SK-N-SH treated with all-trans-retinoic acid at 6 μM for 48 hours (cell line): Measurements from ENCODE around the gene AIRE.

Source experiments
- ATAC-seq: fragments of 200-7000 bp; cut with Tn5 transposase; 3 replicates; pipeline ENCODE4 v1.9.1; 2020; ENCODE audit warnings: mild to moderate bottlenecking, moderate library complexity
- ARNTL ChIP-seq: fragments of 450-650 bp; formaldehyde crosslinking; IDR thresholded peaks from 2 replicates; pipeline ENCODE4 v1.5.0; 2020; ENCODE audit warnings: low read depth, mild to moderate bottlenecking, moderate library complexity, borderline replicate concordance
- BACH2 ChIP-seq: fragments of 250-450 bp; sonication (Bioruptor Pico); IDR thresholded peaks from 2 replicates; pipeline ENCODE4 v1.9.0; 2021; ENCODE audit warnings: mild to moderate bottlenecking, borderline replicate concordance
- CSDC2 ChIP-seq: fragments of 250-450 bp; sonication (Bioruptor Pico); IDR thresholded peaks from 2 replicates; pipeline ENCODE4 v1.5.0; 2020; ENCODE audit warnings: mild to moderate bottlenecking, moderate library complexity
- CSRNP3 ChIP-seq: fragments of 250-450 bp; sonication (Bioruptor Pico); IDR thresholded peaks from 2 replicates; pipeline ENCODE4 v1.5.1; 2021; ENCODE audit warnings: mild to moderate bottlenecking, moderate library complexity
- ESRRG ChIP-seq: fragments of 250-450 bp; sonication (Bioruptor Pico); IDR thresholded peaks from 2 replicates; pipeline ENCODE4 v1.6.1; 2021; ENCODE audit warnings: mild to moderate bottlenecking
- GLIS3 ChIP-seq: fragments of 250-450 bp; sonication (Bioruptor Pico); IDR thresholded peaks from 2 replicates; pipeline ENCODE4 v1.5.0; 2020; ENCODE audit warnings: mild to moderate bottlenecking, moderate library complexity
- ISL1 ChIP-seq: fragments of 250-450 bp; sonication (Bioruptor Pico); IDR thresholded peaks from 2 replicates; pipeline ENCODE4 v2.1.2; 2022; ENCODE audit warnings: mild to moderate bottlenecking, moderate library complexity
- OSR1 ChIP-seq: fragments of 250-450 bp; sonication (Bioruptor Pico); IDR thresholded peaks from 2 replicates; pipeline ENCODE4 v1.8.0; 2022; ENCODE audit warnings: moderate library complexity, mild to moderate bottlenecking, inconsistent platforms
- PPARA ChIP-seq: fragments of 250-450 bp; sonication (Bioruptor Pico); IDR thresholded peaks from 2 replicates; pipeline ENCODE4 v1.5.0; 2020; ENCODE audit warnings: mild to moderate bottlenecking, borderline replicate concordance
- RARB ChIP-seq: fragments of 250-450 bp; sonication (Bioruptor Pico); IDR thresholded peaks from 2 replicates; pipeline ENCODE4 v1.8.0; 2021; ENCODE audit warnings: mild to moderate bottlenecking, moderate library complexity
- SNAI2 ChIP-seq: fragments of 250-450 bp; sonication (Bioruptor Pico); IDR thresholded peaks from 2 replicates; pipeline ENCODE4 v1.5.0; 2020; ENCODE audit warnings: mild to moderate bottlenecking, moderate library complexity
- TOX ChIP-seq: fragments of 250-450 bp; sonication (Bioruptor Pico); IDR thresholded peaks from 2 replicates; pipeline ENCODE4 v1.8.0; 2021; ENCODE audit warnings: mild to moderate bottlenecking, moderate library complexity, borderline replicate concordance
- TSHZ2 ChIP-seq: fragments of 250-450 bp; sonication (Bioruptor Pico); IDR thresholded peaks from 2 replicates; pipeline ENCODE4 v1.5.0; 2020; ENCODE audit warnings: mild to moderate bottlenecking, moderate library complexity
- ZC3H10 ChIP-seq: fragments of 250-450 bp; sonication (Bioruptor Pico); IDR thresholded peaks from 2 replicates; pipeline ENCODE4 v1.5.1; 2021; ENCODE audit warnings: mild to moderate bottlenecking, moderate library complexity
- ZFP3 ChIP-seq: fragments of 250-450 bp; sonication (Bioruptor Pico); IDR thresholded peaks from 2 replicates; pipeline ENCODE4 v1.5.0; 2020; ENCODE audit warnings: mild to moderate bottlenecking, moderate library complexity
- ZFP30 ChIP-seq: fragments of 450-650 bp; formaldehyde crosslinking; IDR thresholded peaks from 2 replicates; pipeline ENCODE4 v1.5.0; 2022; ENCODE audit warnings: mild to moderate bottlenecking, moderate library complexity
- ZNF565 ChIP-seq: fragments of 450-650 bp; formaldehyde crosslinking; conservative IDR thresholded peaks from 2 replicates; pipeline ENCODE4 v1.5.0; 2020; ENCODE audit warnings: low read depth, mild to moderate bottlenecking, moderate library complexity
- ZNF70 ChIP-seq: fragments of 450-650 bp; formaldehyde crosslinking; IDR thresholded peaks from 2 replicates; pipeline ENCODE4 v1.5.0; 2020; ENCODE audit warnings: mild to moderate bottlenecking, moderate library complexity
- ZNF8 ChIP-seq: fragments of 450-650 bp; formaldehyde crosslinking; IDR thresholded peaks from 2 replicates; pipeline ENCODE4 v1.5.0; 2020; ENCODE audit warnings: mild to moderate bottlenecking, moderate library complexity
- TF ChIP-seq, protein P1 (sequence below): fragments of 250-450 bp; sonication (Bioruptor Pico); IDR thresholded peaks from 2 replicates; pipeline ENCODE4 v1.8.0; 2020; ENCODE audit warnings: mild to moderate bottlenecking, moderate library complexity, borderline replicate concordance
- TF ChIP-seq, protein P2 (sequence below): fragments of 250-450 bp; sonication (Bioruptor Pico); IDR thresholded peaks from 2 replicates; pipeline ENCODE4 v1.8.0; 2021; ENCODE audit warnings: low read depth, mild to moderate bottlenecking, moderate library complexity, borderline replicate concordance
- TF ChIP-seq, protein P3 (sequence below): fragments of 250-450 bp; sonication (Bioruptor Pico); IDR thresholded peaks from 2 replicates; pipeline ENCODE4 v1.5.1; 2020; ENCODE audit warnings: low read depth, mild to moderate bottlenecking, moderate library complexity

The AIRE gene

DNA sequence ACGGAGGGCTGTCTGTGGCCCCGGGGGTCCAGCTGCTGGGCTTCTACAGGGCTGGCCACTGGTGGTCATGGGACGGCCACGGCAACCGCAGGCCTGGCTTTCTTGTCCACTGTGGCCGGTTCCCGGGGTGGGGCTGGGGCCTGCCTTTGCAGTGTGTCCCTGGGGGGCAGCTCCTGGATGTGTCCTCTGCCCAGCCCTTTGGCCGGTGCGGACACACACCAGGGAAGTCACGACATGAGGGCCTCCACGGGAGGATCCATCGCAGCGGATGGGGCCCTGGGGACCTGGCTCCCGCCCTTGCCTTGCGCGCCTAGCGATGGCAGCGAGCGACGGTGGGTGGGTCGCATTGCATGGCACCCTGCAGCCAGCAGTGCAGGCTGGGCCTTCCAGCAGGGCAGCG lies 32.2 kb downstream of the AIRE start:
- ATAC-seq, result no peak
- TF ChIP-seq CSDC2 (CRISPR knock-in tag) (no peak), ZFP3 (CRISPR knock-in tag) (no peak), ZC3H10 (no peak), ZNF70 (no peak), ARNTL (CRISPR knock-in tag) (no peak), CSRNP3 (CRISPR knock-in tag) (no peak), ZFP30 (CRISPR knock-in tag) (no peak), PPARA (CRISPR knock-in tag) (no peak), TSHZ2 (CRISPR knock-in tag) (no peak), RARB (CRISPR knock-in tag) (no peak), ZNF8 (CRISPR knock-in tag) (no peak), BACH2 (no peak), GLIS3 (CRISPR knock-in tag) (no peak), ISL1 (CRISPR knock-in tag) (no peak), OSR1 (CRISPR knock-in tag) (no peak), SNAI2 (CRISPR knock-in tag) (no peak), TOX (no peak), ZNF565 (CRISPR knock-in tag) (no peak)
- TF ChIP-seq, protein P1, sequence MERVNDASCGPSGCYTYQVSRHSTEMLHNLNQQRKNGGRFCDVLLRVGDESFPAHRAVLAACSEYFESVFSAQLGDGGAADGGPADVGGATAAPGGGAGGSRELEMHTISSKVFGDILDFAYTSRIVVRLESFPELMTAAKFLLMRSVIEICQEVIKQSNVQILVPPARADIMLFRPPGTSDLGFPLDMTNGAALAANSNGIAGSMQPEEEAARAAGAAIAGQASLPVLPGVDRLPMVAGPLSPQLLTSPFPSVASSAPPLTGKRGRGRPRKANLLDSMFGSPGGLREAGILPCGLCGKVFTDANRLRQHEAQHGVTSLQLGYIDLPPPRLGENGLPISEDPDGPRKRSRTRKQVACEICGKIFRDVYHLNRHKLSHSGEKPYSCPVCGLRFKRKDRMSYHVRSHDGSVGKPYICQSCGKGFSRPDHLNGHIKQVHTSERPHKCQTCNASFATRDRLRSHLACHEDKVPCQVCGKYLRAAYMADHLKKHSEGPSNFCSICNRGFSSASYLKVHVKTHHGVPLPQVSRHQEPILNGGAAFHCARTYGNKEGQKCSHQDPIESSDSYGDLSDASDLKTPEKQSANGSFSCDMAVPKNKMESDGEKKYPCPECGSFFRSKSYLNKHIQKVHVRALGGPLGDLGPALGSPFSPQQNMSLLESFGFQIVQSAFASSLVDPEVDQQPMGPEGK (CRISPR knock-in tag), result no peak
- TF ChIP-seq, protein P2, sequence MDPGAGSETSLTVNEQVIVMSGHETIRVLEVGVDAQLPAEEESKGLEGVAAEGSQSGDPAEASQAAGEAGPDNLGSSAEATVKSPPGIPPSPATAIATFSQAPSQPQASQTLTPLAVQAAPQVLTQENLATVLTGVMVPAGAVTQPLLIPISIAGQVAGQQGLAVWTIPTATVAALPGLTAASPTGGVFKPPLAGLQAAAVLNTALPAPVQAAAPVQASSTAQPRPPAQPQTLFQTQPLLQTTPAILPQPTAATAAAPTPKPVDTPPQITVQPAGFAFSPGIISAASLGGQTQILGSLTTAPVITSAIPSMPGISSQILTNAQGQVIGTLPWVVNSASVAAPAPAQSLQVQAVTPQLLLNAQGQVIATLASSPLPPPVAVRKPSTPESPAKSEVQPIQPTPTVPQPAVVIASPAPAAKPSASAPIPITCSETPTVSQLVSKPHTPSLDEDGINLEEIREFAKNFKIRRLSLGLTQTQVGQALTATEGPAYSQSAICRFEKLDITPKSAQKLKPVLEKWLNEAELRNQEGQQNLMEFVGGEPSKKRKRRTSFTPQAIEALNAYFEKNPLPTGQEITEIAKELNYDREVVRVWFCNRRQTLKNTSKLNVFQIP (CRISPR knock-in tag), result no peak
- TF ChIP-seq, all 23 proteins: peak for 0

DNA sequence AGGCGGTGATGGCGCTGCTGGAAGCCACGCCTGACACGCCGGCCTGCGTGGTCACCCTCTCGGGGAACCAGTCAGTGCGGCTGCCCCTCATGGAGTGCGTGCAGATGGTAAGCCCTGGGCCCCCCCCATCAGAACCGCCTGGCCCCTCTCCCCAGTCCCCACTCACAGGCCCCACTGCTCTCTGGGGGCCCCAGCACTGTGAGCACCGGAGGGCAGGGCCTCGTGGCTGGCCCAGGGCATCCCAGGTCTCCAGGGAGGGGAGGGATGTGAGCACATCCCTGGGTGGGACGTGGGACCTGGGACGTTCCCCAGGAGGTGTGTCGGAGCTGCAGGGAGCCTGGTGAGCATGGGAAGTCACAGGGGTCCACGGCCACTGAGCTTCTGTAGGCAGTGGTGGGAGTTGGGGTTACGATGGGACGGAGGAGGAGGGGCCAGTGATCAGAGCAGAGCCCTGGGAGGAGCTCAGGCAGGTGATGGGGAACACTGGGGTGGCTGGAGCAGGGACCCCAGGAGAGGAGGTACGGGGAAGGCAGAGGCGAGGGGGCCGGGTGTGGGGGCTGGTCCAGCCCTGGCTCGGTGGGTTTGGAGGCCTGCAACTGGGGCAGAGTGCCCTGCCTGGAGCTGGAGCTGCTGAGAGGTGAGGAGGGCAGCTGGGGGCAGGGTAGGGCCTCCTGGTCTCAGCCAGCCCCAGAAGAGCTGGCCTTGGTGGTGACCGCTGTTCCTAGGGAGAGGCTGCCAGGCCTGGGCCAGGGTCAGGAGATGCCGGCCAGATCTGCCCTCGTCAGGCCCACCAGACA lies 33.0 kb downstream of the AIRE start:
- ATAC-seq, result no peak
- no peak for TF ChIP-seq ZFP30 (CRISPR knock-in tag)
- no peak for TF ChIP-seq GLIS3 (CRISPR knock-in tag)
- TF ChIP-seq, protein P3, sequence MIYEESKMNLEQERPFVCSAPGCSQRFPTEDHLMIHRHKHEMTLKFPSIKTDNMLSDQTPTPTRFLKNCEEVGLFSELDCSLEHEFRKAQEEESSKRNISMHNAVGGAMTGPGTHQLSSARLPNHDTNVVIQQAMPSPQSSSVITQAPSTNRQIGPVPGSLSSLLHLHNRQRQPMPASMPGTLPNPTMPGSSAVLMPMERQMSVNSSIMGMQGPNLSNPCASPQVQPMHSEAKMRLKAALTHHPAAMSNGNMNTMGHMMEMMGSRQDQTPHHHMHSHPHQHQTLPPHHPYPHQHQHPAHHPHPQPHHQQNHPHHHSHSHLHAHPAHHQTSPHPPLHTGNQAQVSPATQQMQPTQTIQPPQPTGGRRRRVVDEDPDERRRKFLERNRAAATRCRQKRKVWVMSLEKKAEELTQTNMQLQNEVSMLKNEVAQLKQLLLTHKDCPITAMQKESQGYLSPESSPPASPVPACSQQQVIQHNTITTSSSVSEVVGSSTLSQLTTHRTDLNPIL (CRISPR knock-in tag), result no peak
- TF ChIP-seq ARNTL (CRISPR knock-in tag), result no peak
- no peak for TF ChIP-seq ZNF70
- TF ChIP-seq SNAI2 (CRISPR knock-in tag), result no peak
- no peak for TF ChIP-seq ZNF565 (CRISPR knock-in tag)
- no peak for TF ChIP-seq ESRRG (CRISPR knock-in tag)
- TF ChIP-seq, protein P1 (CRISPR knock-in tag), result no peak
- TF ChIP-seq, protein P2 (CRISPR knock-in tag), result no peak
- no peak for TF ChIP-seq TOX
- TF ChIP-seq, all 23 proteins: peak for 0
